DND-41 (cell line): Measurements from ENCODE around the gene ZC3H13.

Source experiments
- ATAC-seq: fragments of 200-7000 bp; cut with Tn5 transposase; 3 replicates; pipeline ENCODE4 v1.9.1; 2021; ENCODE audit warnings: low read depth; ENCODE audit not compliant: insufficient read depth
- DNase-seq: peaks from one replicate; pipeline ENCODE4 v3.0.0-alpha.2; 2020
- H2AFZ ChIP-seq: 2 replicates; pipeline ENCODE4 v1.6.0; 2012; ENCODE audit warnings: low read depth, low read length
- H3K27ac ChIP-seq: 2 replicates; pipeline ENCODE4 v1.5.1; 2012; ENCODE audit warnings: low read length, inconsistent platforms
- H3K27me3 ChIP-seq: fragments of 200-600 bp; sonication (generic); 2 replicates; pipeline ENCODE4 v1.6.0; 2012; ENCODE audit warnings: low read length, mild to moderate bottlenecking, inconsistent platforms; ENCODE audit not compliant: insufficient read depth, poor library complexity
- H3K36me3 ChIP-seq: 2 replicates; pipeline ENCODE4 v1.5.1; 2012; ENCODE audit warnings: low read length, inconsistent platforms; ENCODE audit not compliant: insufficient read depth
- H3K4me1 ChIP-seq: 2 replicates; pipeline ENCODE4 v1.5.1; 2012; ENCODE audit warnings: mild to moderate bottlenecking, low read length; ENCODE audit not compliant: insufficient read depth
- H3K4me2 ChIP-seq: 2 replicates; pipeline ENCODE4 v1.6.0; 2012; ENCODE audit warnings: mild to moderate bottlenecking, moderate library complexity, low read length, inconsistent platforms; ENCODE audit not compliant: insufficient read depth
- H3K4me3 ChIP-seq, 2 experiments: fragments of 200-600 bp in 1 of 2; shearing (Covaris generic) in 1 of 2; 2 replicates each; pipeline ENCODE4 v1.5.1; 2012 to 2016; ENCODE audit warnings: inconsistent platforms in 2 of 2, low read length in 2 of 2, mild to moderate bottlenecking in 2 of 2, low read depth in 1 of 2, moderate library complexity in 1 of 2
- H3K79me2 ChIP-seq: 2 replicates; pipeline ENCODE4 v1.6.0; 2012; ENCODE audit warnings: low read length, inconsistent platforms; ENCODE audit not compliant: insufficient read depth
- H3K9ac ChIP-seq: 2 replicates; pipeline ENCODE4 v1.6.0; 2012; ENCODE audit warnings: low read depth, mild to moderate bottlenecking, inconsistent platforms, low read length, moderate library complexity
- H3K9me3 ChIP-seq: 2 replicates; pipeline ENCODE4 v1.5.1; 2012; ENCODE audit warnings: low read length, moderate library complexity, mild to moderate bottlenecking, inconsistent platforms; ENCODE audit not compliant: insufficient read depth, severe bottlenecking
- H4K20me1 ChIP-seq: 2 replicates; pipeline ENCODE4 v1.6.0; 2012; ENCODE audit warnings: low read length; ENCODE audit not compliant: insufficient read depth
- EZH2 ChIP-seq: IDR thresholded peaks from 3 replicates; pipeline ENCODE4 v1.6.1; 2012; ENCODE audit warnings: borderline replicate concordance, low read depth, mild to moderate bottlenecking, moderate library complexity, low read length, inconsistent platforms; ENCODE audit not compliant: severe bottlenecking
- TF ChIP-seq, protein P1 (sequence below): IDR thresholded peaks from 2 replicates; pipeline ENCODE4 v1.5.1; 2012; ENCODE audit warnings: borderline replicate concordance, low read length, moderate library complexity, mild to moderate bottlenecking; ENCODE audit not compliant: poor library complexity, severe bottlenecking; ENCODE audit errors: extremely low read depth

Gene ZC3H13

DNA sequence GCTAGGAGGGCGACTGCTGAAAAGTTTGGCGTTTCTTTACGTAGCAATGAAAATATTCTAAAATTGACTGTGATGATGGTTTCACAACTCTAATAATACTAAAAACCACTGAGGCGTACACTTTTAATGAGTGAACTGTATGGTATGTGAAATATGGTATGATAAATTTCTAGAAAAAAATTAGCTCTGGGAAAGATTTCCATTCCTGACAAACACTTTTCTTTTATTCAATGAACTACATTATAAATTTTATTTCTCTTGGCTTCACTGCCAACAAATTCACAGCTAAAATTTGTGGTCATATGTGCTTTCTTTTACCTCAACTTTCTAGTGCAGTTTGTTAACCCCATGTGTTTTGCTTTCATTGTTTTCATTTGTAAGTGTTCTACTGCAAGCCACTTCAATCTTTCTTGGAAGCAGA lies 11.1 kb downstream of the ZC3H13 start:
- peaks cover 11% of the 10 kb centered on the region; the same call in 1 of the 2 replicates for H4K20me1 ChIP-seq
- ATAC-seq, result no peak
- no peak for DNase-seq
- no peak overlapping the region for H3K9ac ChIP-seq
- H2AFZ ChIP-seq, result no peak overlapping the region
- no peaks in the 10 kb centered on the region for H3K27me3 ChIP-seq
- H3K27ac ChIP-seq, result no peak overlapping the region
- H3K79me2 ChIP-seq, result peaks cover 86% of the 10 kb centered on the region
- no peaks in the 10 kb centered on the region for H3K9me3 ChIP-seq
- H3K36me3 ChIP-seq, result peaks cover 64% of the 10 kb centered on the region
- no peak overlapping the region for H3K4me3 ChIP-seq
- no peak overlapping the region for H3K4me2 ChIP-seq
- TF ChIP-seq EZH2, result no peak
- TF ChIP-seq, protein P1, sequence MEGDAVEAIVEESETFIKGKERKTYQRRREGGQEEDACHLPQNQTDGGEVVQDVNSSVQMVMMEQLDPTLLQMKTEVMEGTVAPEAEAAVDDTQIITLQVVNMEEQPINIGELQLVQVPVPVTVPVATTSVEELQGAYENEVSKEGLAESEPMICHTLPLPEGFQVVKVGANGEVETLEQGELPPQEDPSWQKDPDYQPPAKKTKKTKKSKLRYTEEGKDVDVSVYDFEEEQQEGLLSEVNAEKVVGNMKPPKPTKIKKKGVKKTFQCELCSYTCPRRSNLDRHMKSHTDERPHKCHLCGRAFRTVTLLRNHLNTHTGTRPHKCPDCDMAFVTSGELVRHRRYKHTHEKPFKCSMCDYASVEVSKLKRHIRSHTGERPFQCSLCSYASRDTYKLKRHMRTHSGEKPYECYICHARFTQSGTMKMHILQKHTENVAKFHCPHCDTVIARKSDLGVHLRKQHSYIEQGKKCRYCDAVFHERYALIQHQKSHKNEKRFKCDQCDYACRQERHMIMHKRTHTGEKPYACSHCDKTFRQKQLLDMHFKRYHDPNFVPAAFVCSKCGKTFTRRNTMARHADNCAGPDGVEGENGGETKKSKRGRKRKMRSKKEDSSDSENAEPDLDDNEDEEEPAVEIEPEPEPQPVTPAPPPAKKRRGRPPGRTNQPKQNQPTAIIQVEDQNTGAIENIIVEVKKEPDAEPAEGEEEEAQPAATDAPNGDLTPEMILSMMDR, result no peak
- H3K4me1 ChIP-seq, result no peaks in the 10 kb centered on the region; the same call in 1 of the 2 replicates

DNA sequence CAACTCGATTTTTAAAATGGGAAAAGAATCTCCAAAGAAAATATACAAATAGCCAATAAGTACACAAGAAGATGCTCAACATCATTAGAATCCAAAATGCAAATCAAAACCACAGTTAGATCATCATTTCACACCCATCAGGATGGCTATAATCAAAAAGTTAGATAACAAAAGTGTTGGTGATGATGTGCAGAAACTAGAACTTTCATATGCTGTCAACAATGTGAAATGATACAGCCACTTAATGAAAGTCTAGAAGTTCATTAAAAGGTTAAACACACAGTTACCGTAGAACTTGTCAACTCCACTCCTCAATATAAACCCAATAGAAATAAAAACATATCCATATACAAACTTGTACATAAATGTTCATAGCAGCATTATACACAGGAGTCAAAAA lies 11.8 kb downstream of the ZC3H13 start:
- Histone ChIP-seq H4K20me1 (peaks cover 11% of the 10 kb centered on the region; the same call in 1 of the 2 replicates), H3K4me2 (no peak overlapping the region), H3K27ac (no peak overlapping the region), H3K79me2 (peaks cover 81% of the 10 kb centered on the region), H3K4me3 (no peak overlapping the region), H3K4me1 (no peaks in the 10 kb centered on the region; the same call in 1 of the 2 replicates), H3K27me3 (no peaks in the 10 kb centered on the region), H3K9ac (no peak overlapping the region), H2AFZ (no peak overlapping the region), H3K36me3 (peaks cover 64% of the 10 kb centered on the region), H3K9me3 (no peaks in the 10 kb centered on the region)
- TF ChIP-seq EZH2, result no peak
- TF ChIP-seq, protein P1, result no peak
- DNase-seq (no peak), ATAC-seq (no peak)

- no peak overlapping the region for H2AFZ ChIP-seq
- no peaks in the 10 kb centered on the region for H3K27me3 ChIP-seq
- DNase-seq (no peak), ATAC-seq (no peak)
- H3K4me2 ChIP-seq, result no peak overlapping the region
- peaks cover 6% of the 10 kb centered on the region; the same call in 1 of the 2 replicates for H4K20me1 ChIP-seq
- no peak overlapping the region for H3K4me3 ChIP-seq
- H3K4me1 ChIP-seq, result no peaks in the 10 kb centered on the region; the same call in 1 of the 2 replicates
- H3K36me3 ChIP-seq, result peaks cover 63% of the 10 kb centered on the region
- H3K9me3 ChIP-seq, result no peaks in the 10 kb centered on the region
- TF ChIP-seq, protein P1, result no peak
- no peak for TF ChIP-seq EZH2
- peaks cover 74% of the 10 kb centered on the region for H3K79me2 ChIP-seq
- H3K27ac ChIP-seq, result no peak overlapping the region
- H3K9ac ChIP-seq, result no peak overlapping the region
Observed at GRCh38 chr13:46039411-46040182, 12.9 kb downstream of the ZC3H13 start.
